NCI-H146 treated with DMSO at 0.1 percent for 48 hours (cell line): Measurements from ENCODE around the gene NPFFR2.
"Not testable (repeated sequence)": the region's sequence is repeated elsewhere in the genome, so short reads cannot be mapped to it uniquely, and the experiment has no call there.

Source experiments
- DNase-seq: peaks from one replicate; lab custom pipeline; 2025; ENCODE audit not compliant: unreplicated experiment; lab: John Stamatoyannopoulos, UW

The NPFFR2 gene

DNA sequence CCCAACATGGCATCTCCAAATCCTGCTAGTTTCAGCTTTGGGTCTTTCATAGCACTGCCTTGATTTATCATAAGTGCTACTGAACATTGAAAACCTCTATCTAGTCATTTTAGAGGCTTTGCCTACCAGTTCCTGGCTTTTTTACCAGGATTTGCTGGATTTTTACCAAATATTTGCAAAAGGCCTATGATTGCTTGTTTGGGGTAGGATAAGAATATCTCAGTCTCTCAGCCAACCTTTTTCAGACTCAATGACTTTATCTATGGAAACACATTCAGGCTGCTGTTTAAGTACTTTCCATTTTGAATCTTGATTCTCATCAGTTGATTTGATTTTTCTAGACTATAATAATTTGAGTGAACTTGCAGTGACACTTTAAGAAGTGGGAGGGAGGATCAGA, 80.1 kb downstream of the NPFFR2 start:
- DNase-seq, result no peak

DNA sequence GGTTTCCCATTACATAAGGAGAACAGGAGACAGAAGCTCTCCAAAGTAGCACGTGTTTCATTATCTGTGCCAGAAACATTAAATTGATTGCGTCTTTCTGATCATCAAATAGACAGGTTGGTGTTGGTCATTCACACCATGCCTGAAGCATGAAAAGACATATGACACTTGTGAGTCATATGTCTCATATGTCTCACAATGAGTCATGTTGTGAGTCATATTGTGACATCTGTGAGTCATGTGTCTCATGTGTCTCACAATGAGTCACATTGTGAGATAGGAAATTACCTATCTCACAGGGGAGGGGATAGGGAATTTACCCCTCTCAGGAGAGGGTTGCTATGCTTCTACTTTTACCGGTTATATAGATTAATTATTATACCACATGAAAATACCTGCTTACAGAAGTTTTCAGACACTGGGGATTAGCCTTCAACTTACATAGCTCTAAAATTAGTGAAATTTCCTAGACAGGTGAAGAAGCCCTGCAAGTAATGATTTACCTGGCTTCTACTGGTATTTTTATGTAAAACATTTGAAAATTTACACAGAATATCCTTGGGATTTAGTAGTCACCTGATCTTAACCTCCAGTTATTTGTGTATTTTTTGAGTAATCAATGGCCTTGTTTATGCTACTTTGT, 80.8 kb downstream of the NPFFR2 start:
- no peak for DNase-seq

DNA sequence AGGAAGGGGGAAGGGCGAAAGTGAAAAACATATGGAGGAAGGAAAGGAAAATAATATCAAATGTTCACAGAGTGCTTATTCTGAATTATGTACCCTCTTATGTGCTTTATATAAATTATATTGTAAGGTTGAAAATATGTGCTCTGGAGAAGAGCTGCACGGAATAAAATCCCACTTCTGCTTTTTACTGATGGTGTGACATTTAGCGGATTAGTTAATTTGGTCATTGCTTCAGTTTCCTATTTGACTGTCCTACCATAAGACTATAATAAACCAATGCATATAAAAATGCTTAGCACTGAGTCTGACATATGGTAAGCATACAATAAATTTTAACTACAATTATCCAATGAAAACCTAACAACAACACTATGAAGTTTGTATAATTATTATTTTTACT, 86.2 kb downstream of the NPFFR2 start:
- DNase-seq, result no peak

DNA sequence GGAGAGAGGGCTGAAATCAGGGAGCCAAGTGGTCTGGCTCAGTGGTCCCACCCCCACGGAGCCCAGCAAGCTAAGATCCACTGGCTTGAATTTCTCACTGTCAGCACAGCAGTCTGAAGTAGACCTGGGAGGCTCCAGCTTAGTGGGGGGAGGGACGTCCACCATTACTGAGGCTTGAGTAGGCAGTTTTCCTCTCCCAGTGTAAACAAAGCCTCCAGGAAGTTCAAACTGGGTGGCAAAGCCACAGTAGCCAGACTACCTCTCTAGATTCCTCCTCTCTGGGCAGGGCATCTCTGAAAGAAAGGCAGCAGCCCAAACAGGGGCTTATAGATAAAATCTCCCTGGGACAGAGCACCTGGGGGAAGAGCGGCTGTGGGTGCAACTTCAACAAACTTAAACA, 88.1 kb downstream of the NPFFR2 start:
- DNase-seq, result no peak

GRCh38 chr4:72128741-72129140, 96.9 kb downstream of the NPFFR2 start:
- no peak for DNase-seq

GRCh38 chr4:72136429-72136828, 104.6 kb downstream of the NPFFR2 start:
- no peak for DNase-seq

DNA sequence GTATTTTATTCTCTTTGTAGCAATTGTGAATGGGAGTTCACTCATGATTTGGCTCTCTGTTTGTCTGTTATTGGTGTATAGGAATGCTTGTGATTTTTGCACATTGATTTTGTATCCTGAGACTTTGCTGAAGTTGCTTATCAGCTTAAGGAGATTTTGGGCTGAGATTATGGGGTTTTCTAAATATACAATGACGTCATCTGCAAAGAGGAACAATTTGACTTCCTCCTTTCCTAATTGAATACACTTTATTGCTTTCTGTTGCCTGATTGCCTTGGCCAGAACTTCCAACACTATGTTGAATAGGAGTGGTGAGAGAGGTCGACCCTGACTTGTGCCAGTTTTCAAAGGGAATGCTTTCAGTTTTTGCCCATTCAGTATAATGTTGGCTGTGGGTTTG, 108.2 kb downstream of the NPFFR2 start:
- DNase-seq, result not testable (repeated sequence)

DNA sequence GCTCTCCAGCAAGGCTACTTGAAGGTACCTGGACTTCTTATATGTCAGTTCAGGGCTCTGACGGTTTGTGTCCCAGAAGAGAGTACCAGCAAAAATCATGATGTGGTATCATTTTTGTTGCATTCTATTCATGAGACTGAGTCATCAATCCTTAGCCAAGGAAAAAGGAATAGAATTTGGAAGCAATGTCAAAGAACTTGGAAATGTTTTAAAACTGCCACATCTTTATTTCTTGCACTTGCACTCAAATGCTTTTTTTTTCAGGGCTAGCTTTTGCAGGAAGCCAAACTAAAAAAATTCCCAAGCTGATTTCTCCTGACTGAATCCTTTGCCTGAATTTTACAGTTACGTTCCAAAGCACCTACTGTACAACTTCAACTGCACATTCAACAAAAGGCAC, 112.4 kb downstream of the NPFFR2 start:
- DNase-seq, result no peak

- DNase-seq, result no peak
Observed at GRCh38 chr4:72152731-72153130, 120.9 kb downstream of the NPFFR2 start.

GRCh38 chr4:72153634-72154033, 121.8 kb downstream of the NPFFR2 start:
- DNase-seq, result not testable (repeated sequence)

DNA sequence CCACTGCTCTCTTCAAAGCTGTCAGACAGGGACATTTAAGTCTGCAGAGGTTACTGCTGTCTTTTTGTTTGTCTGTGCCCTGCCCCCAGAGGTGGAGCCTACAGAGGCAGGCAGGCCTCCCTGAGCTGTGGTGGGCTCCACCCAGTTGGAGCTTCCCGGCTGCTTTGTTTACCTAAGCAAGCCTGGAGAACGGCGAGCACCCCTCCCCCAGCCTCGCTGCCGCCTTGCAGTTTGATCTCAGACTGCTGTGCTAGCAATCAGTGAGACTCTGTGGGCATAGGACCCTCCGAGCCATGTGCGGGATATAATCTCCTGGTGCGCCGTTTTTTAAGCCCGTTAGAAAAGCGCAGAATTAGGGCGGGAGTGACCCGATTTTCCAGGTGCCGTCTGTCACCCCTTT, 137.5 kb downstream of the NPFFR2 start:
- DNase-seq, result not testable (repeated sequence)

DNA sequence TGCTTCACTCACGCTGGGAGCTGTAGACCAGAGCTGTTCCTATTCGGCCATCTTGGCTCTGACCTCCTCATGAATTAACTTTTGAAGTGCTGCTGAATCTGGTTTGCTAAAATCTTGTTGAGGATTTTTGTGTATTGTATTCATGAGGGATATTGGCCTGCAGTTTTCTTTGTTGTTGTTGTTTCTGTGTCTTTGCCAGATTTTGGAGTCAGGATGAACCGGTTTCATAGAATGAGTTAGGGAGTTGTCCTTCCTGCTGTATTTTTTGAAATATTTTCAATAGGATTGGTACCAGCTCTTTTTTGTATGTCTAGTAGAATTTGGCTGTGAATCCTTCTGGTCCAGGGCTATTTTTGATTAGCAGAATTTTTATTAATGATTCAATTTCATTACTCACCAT, 138.1 kb downstream of the NPFFR2 start:
- no peak for DNase-seq

GRCh38 chr4:72171761-72172160, 140.0 kb downstream of the NPFFR2 start:
- DNase-seq, result no peak

GRCh38 chr4:72179342-72179741, 147.5 kb downstream of the NPFFR2 start:
- no peak for DNase-seq

GRCh38 chr4:72186714-72187113, 154.9 kb downstream of the NPFFR2 start:
- no peak for DNase-seq

DNA sequence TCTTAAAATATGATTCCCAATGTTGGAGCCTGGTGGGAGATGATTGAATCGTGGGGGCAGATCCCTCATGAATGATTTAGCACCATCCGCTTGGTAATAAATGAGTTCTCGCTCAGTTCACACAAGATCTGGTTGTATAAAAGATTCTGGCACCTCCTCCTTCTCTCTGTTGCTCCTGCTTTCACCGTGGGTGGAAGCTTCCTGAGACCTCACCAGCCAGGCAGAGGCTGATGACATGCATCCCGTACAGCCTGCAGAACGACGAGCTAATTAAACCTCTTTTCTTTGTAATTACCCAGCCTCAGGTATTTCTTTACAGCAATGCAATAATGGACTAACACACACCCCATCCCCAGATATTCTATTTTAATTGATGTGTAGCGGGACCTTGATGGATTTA, 162.2 kb downstream of the NPFFR2 start:
- DNase-seq, result no peak

- no peak for DNase-seq
Observed at GRCh38 chr4:72194453-72194852, 162.7 kb downstream of the NPFFR2 start.
